Fibroblast of gingiva (primary cell): ENCODE data around the gene SLC17A9.

Experiments used
- DNase-seq: peaks from one replicate; pipeline ENCODE4 v3.0.0-alpha.2; 2011; ENCODE audit warnings: low read depth

Gene SLC17A9

DNA sequence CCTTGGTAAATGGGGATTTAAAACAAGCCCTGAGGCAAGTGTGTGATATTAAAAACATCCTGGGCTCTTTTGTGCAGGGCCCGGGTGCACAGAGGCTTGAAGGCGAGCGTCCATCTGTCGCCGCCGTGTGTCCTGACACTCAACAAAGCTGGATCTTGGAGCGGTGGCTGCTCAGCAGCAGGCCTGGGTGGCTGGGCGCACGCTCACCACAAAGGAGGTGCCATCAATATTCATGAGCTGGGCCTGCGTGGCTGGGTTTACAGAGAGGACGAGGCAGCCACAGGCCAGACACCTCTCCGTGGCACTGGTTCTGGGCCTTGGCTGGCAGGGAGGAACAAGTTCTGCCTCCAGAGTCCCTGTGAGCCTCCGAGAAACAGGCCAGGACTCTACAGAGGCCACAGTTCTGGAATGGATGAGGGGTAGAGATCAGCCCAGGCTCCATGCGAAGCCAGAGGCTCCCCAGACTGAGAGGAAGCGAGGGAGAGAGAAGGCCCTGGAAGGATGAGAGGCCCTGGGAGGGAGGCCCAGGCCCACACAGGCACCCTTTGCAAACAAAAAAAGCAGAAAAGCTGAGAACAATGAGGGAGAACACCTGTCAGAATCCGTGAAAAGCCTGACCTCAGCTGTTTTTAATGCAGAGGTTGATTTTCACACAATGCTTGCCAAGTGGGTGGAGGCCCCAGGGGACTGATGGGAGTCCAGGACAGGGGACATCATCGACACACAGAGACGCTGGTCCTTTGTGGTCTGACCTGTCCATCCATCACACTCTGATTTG is 32.3 kb downstream of the SLC17A9 start:
- no peak for DNase-seq

- DNase-seq = no peak
These were observed 32.9 kb downstream of the SLC17A9 start for GRCh38 chr20:62985444-62985778.

- no peak for DNase-seq
These were observed 33.8 kb downstream of the SLC17A9 start for GRCh38 chr20:62986257-62986800.

- DNase-seq = no peak
These were observed 34.6 kb downstream of the SLC17A9 start for GRCh38 chr20:62987114-62987513.

DNA sequence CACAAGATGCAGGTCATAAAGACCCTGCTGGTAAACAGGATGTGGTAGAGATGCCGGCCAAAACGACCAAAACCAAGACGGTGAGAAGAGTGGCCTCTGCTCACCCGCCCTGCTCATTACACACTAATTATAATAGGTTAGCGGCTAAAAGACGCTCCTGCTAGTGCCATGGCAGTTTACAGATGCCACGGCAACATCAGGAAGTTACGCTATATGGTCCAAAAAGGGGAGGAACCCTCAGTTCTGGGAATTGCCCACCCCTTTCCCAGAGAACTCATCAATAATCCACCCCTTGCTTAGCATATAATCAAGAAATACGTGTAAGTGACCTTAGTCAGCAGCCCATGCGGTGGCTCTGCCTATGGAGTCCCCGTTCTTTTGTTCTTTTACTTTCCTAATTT is 36.7 kb downstream of the SLC17A9 start:
- DNase-seq = no peak

GRCh38 chr20:62990306-62990825 is 37.9 kb downstream of the SLC17A9 start:
- no peak for DNase-seq

- DNase-seq = no peak
These were observed 38.8 kb downstream of the SLC17A9 start for GRCh38 chr20:62991196-62991807.

- DNase-seq = no peak
These were observed 39.4 kb downstream of the SLC17A9 start for GRCh38 chr20:62991863-62992262.

DNA sequence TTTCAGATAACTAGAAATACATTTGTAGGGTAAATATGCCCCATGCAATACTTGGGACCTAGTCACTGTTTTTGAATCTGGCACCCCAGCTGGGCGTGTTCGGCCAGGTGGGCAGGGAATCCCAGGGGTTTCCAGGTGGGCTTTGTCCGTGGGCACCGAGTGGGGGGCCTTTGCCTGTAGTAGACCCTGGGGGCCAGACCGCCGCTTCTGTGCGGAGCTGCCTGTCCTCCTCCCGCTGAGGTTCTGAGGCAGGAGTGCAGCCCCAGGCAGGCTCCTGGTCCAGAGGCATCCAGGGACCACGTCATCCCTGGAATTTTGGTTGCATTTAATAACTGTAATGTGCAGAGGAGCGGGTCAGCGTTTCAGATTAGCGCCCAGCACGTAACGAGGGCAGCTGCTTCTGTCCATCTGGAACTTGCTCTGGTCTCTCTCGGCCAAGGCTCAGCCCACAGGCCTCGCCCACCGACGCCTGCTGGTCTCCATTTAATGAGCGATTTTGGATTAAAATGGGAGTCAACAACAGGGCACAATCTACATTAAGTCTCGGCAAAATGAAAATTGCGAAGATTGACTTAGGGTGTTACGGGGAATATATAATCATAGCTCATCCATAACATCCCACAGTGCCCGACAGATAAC is 41.5 kb downstream of the SLC17A9 start:
- no peak for DNase-seq

DNA sequence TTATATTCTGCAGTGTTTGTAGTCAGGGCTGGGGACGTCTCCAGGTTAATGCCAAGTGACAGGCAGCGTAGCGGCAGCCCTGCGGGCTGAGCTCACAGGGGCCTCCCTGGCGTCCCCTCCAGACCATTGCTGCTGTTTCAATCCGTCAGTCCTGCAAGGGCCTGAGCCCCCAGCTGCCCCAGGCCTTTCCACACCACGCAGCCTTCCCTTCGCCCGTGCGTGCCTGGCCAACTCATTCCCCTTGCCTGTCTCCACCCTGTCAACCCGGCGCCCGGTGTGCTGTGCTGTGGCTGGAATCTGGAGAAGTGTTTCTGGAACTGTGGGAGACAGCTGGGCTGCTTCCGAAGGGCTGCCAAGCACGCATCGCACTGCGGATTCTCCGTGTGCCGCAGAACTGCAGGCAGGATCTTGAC is 42.4 kb downstream of the SLC17A9 start:
- DNase-seq = no peak

GRCh38 chr20:62995481-62995880 is 43.0 kb downstream of the SLC17A9 start:
- no peak for DNase-seq

GRCh38 chr20:62995898-62996595 is 43.5 kb downstream of the SLC17A9 start:
- DNase-seq = no peak

DNA sequence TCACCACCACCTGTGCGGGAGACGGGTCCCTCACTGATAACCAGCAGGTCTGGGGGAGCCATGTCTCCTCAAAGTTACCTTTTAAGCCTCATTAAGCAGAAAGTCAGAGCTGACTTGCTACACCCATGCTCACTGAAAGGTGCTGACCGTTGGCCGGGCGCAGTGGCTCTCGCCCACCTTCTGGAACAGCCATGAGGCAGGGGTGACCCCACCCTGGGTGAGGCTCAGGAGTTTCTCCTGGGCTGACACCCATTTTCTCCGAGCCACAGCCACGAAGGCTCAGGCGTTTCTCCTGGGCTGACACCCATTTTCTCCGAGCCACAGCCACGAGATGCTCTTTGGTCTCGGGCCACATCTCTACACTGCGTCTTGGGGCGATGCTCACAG is 44.1 kb downstream of the SLC17A9 start:
- no peak for DNase-seq

DNA sequence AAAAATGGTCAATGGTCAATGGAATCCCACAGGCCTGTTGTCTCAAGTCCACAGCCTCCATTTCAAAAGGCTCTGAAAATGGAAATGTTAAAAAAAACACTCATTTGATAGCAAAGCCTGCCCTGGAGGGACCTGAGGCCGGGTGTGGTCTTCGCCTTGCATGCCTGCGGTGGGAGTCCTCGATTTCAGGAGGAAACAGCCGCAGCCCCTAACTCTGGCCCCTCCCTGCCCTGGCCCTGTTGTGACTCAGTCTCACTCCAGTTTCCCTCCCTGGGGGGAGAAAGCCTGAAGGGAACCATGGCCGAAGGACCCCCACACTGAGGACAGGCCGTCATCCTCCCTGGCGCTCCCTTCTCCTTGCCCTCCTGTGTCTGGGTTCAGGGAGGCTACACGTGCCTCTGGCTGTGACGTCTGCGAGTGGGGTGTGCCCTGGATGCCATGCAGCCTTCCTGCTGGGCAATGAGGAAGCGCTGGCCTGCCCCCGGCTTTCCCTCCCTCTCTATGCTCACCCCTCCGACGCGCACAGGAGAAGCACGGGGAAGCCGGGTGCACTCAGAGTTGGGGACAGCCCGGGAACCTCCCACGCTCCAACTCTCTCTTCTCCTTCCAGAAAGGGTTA is 45.0 kb downstream of the SLC17A9 start:
- no peak for DNase-seq

- no peak for DNase-seq
These were observed 45.9 kb downstream of the SLC17A9 start for GRCh38 chr20:62998449-62998848.

DNA sequence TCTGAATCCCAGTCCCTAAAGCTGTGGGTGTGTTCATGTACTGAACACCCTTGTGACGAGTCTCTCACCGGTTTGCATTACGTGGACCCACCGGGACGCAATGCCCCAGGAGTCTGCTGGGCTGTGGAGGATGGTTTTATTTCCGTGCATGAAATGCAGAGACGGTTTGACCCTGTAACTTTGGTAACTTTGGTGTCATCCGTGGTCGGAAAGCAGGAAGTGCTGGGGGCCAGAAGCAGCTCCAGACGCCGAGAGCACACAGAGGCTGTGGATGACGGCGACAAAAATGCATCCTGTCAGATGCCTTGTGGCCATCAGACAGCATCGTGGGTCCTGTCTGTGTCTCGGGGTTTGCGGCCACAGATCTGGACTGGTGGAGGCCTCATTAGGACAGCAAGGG is 47.1 kb downstream of the SLC17A9 start:
- DNase-seq = no peak

- DNase-seq = no peak
These were observed 47.5 kb downstream of the SLC17A9 start for GRCh38 chr20:63000036-63000435.

- no peak for DNase-seq
These were observed 48.4 kb downstream of the SLC17A9 start for GRCh38 chr20:63000958-63001357.

DNA sequence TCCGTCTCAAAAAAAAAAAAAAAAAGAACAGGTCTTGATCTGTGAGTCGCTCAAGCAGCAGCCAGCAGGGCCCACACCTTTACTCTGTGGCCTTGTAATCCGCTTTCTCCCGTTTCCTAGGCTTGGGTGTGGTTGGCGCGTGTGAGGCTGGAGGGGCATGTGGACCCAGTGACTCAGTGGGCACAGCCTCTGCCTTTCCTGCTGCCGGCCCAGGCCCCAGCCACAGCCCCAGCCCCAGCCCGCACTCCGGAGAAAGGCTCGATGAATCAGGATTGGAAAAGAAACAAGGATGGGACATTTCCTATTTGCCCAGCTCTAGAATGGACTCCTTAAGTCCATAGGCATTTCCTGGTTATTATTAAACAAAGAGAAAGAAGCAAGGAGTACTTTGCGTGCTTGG is 50.0 kb downstream of the SLC17A9 start:
- no peak for DNase-seq

GRCh38 chr20:63003546-63003945 is 51.0 kb downstream of the SLC17A9 start:
- DNase-seq = no peak

- no peak for DNase-seq
These were observed 52.3 kb downstream of the SLC17A9 start for GRCh38 chr20:63004607-63005364.
